DLD1 (cell line): ENCODE measurements around the gene PACSIN2.
"Not testable (repeated sequence)": the region's sequence is repeated elsewhere in the genome, so short reads cannot be mapped to it uniquely, and the experiment has no call there.

Source experiments
- in situ Hi-C: cut with HindIII; loops from 2 replicates; pipeline ENCODE4 v1.10.0; 2017; ENCODE audit warnings: low sequenced_read_pairs

PACSIN2 gene

GRCh38 chr22:43012390-43012789 lies 2.6 kb downstream of the PACSIN2 start:
- in situ Hi-C loops: no loop called here

GRCh38 chr22:43011079-43011478 lies 3.9 kb downstream of the PACSIN2 start:
- in situ Hi-C loops: no loop called here

- in situ Hi-C loops: no loop called here
These were observed 5.5 kb downstream of the PACSIN2 start for GRCh38 chr22:43009444-43009843.

GRCh38 chr22:43008921-43009320 lies 6.0 kb downstream of the PACSIN2 start:
- in situ Hi-C loops: no loop called here

GRCh38 chr22:43008509-43008908 lies 6.4 kb downstream of the PACSIN2 start:
- in situ Hi-C loops: no loop called here

GRCh38 chr22:43007519-43008102 lies 7.3 kb downstream of the PACSIN2 start:
- in situ Hi-C loops: no loop called here

GRCh38 chr22:43006753-43007152 lies 8.2 kb downstream of the PACSIN2 start:
- in situ Hi-C loops: no loop called here

GRCh38 chr22:43006016-43006505 lies 8.9 kb downstream of the PACSIN2 start:
- in situ Hi-C loops: no loop called here

- in situ Hi-C loops: no loop called here
These were observed 9.8 kb downstream of the PACSIN2 start for GRCh38 chr22:43005106-43005505.

GRCh38 chr22:43004362-43005035 lies 10.4 kb downstream of the PACSIN2 start:
- in situ Hi-C loops: no loop called here

GRCh38 chr22:43002202-43002586 lies 12.8 kb downstream of the PACSIN2 start:
- in situ Hi-C loops: no loop called here

GRCh38 chr22:43001271-43002201 lies 13.4 kb downstream of the PACSIN2 start:
- in situ Hi-C loops: no loop called here

GRCh38 chr22:43000441-43001175 lies 14.3 kb downstream of the PACSIN2 start:
- in situ Hi-C loops: no loop called here

GRCh38 chr22:42997582-42998090 lies 17.3 kb downstream of the PACSIN2 start:
- in situ Hi-C loops: no loop called here

GRCh38 chr22:42996646-42997365 lies 18.1 kb downstream of the PACSIN2 start:
- in situ Hi-C loops: no loop called here

GRCh38 chr22:42995654-42996053 lies 19.3 kb downstream of the PACSIN2 start:
- in situ Hi-C loops: not testable (repeated sequence)

GRCh38 chr22:42994917-42995562 lies 19.9 kb downstream of the PACSIN2 start:
- in situ Hi-C loops: no loop called here

GRCh38 chr22:42994276-42994916 lies 20.6 kb downstream of the PACSIN2 start:
- in situ Hi-C loops: no loop called here

GRCh38 chr22:42993651-42994275 lies 21.2 kb downstream of the PACSIN2 start:
- in situ Hi-C loops: no loop called here
